GM13977 (cell line): ENCODE data around the gene RNF141.

Source experiments
- DNase-seq: peaks from one replicate; pipeline ENCODE4 v3.0.0; 2012; ENCODE audit warnings: low spot score
- in situ Hi-C: fragments of 300-500 bp; cut with MboI; formaldehyde crosslinking; loops from one replicate; pipeline ENCODE4 v1.12.0; 2022; ENCODE audit warnings: low sequenced_read_pairs, low pct_unique_long_range_greater_than_20kb, mixed read lengths, inconsistent platforms; ENCODE audit not compliant: unreplicated experiment
- TF ChIP-seq, protein P1 (sequence below): IDR thresholded peaks from 2 replicates; pipeline ENCODE4 v1.5.1; 2012; ENCODE audit warnings: mild to moderate bottlenecking, control low read depth; ENCODE audit not compliant: insufficient read depth; ENCODE audit errors: extremely low read depth, missing control alignments

The RNF141 gene

DNA sequence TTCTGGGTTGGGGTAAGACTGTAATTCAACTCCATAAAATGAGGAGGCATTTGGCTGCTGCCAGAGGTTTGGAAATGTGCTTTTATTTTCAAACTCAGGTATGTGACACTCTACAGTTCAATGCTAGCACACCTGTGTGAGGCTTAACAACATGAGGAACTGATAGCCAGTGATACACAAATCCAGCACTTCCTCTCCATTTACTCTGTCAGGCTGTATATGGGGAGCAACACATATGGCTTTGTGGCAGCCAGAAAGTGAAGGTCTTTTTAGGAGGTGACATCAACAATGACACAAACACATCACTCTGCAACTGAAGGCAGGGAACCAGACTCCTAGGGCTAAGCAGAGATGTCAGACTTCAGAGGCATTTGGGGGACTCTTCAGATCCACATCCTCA is 32.0 kb upstream of the RNF141 start:
- in situ Hi-C loops = no loop called here
- TF ChIP-seq, protein P1, sequence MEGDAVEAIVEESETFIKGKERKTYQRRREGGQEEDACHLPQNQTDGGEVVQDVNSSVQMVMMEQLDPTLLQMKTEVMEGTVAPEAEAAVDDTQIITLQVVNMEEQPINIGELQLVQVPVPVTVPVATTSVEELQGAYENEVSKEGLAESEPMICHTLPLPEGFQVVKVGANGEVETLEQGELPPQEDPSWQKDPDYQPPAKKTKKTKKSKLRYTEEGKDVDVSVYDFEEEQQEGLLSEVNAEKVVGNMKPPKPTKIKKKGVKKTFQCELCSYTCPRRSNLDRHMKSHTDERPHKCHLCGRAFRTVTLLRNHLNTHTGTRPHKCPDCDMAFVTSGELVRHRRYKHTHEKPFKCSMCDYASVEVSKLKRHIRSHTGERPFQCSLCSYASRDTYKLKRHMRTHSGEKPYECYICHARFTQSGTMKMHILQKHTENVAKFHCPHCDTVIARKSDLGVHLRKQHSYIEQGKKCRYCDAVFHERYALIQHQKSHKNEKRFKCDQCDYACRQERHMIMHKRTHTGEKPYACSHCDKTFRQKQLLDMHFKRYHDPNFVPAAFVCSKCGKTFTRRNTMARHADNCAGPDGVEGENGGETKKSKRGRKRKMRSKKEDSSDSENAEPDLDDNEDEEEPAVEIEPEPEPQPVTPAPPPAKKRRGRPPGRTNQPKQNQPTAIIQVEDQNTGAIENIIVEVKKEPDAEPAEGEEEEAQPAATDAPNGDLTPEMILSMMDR = no peak
- no peak for DNase-seq

DNA sequence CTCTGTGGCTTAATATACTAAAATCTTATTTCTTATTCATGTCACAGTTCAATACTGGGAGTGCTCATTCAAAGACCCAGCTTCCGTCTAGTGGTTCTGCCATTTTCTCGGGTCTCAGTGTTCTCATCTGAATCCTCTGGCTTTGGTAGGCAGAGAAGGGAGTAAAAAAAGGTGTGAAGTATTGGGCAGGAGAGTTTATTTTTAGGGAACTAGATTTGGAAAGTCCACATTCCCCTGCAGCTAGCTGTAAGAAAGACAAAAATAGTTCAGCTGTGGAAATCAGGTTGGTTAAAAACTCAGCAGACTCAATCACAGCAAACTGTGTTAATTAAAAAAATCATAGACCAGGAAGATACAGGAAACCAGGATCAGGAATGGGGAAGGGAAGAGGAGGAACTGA is 31.5 kb upstream of the RNF141 start:
- in situ Hi-C loops = no loop called here
- TF ChIP-seq, protein P1 = no peak
- no peak for DNase-seq

DNA sequence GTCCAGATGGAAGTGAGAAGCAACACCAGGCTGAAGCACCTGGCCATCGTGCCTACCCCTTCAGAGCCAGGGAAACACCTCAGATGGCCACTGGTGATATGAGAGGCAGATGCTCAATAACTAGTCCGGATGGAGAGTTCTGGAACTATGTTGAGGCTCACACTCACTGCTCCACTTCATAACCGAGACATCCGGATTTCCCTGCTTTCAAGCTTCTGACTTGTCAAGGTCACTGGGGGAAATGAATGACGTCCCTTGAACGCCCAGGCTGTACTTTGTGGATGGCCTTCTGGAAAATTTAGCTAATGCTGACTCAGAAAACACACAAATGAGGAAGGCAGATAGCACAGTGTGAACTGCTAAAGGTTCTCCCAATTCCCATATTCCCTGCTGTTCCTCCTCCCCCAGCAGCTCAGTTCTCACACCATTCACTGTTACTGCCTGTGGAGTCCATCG is 27.5 kb upstream of the RNF141 start, which contains the start of gene LYVE1:
Gene LYVE1 (minus strand): TSS at position 180 of the 456 bp plus-strand sequence. CDS start 133 bp downstream, at position 47.
- in situ Hi-C loops = no loop called here
- TF ChIP-seq, protein P1 = no peak

DNA sequence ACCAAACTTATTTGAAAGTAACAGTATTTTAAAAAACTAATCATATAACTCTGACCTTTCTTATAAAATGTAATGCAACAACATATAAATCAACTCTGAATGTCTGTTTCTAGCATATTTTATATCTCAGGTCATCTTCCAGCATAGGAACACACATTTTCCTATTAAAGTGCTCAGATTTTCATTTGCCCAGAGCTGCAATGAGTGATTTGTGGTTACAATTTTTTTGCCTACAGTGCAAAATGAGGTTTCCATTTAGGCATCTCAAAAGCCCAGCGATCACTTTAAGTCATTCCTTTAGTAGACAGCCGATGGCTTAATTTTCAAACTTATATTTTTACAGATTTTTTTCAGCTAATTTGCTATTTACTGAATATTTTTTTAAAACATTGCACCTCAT is 26.5 kb upstream of the RNF141 start:
- in situ Hi-C loops = no loop called here
- TF ChIP-seq, protein P1 = no peak
- DNase-seq = no peak

More for the DNA sequence above, 27.5 kb upstream of the RNF141 start, which contains the start of gene LYVE1:
- no peak for DNase-seq

DNA sequence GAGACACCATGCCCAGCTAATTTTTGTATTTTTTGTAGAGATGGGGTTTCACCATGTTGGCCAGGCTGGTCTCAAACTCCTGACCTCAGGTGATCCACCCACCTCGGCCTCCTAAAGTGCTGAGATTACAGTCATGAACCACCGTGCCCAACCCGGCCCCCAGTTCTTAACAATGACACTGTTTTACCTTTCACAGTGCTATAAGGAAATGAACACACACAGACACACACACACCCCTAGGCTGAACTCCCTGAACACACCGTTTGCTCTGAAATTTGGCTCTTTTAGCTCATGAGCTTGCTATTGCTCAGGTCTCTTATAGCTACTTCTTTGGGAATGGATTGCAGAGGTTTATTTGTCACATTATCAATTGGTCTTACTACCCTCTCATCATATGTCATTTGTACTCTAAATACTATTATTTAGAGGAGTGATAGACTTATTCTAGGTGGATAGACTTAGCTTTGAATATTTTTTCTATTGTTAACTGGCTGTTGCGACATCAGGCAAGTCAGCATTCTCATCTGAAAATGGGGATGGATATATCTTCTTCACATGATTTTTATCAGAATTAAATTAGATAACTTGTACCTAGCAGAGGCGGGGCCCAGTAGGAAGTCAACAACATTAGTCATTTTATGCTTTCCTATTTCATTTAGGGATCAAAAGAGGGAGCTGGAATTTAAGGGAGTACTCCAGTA is 25.4 kb upstream of the RNF141 start:
- in situ Hi-C loops = no loop called here
- DNase-seq = no peak
- TF ChIP-seq, protein P1 = no peak

DNA sequence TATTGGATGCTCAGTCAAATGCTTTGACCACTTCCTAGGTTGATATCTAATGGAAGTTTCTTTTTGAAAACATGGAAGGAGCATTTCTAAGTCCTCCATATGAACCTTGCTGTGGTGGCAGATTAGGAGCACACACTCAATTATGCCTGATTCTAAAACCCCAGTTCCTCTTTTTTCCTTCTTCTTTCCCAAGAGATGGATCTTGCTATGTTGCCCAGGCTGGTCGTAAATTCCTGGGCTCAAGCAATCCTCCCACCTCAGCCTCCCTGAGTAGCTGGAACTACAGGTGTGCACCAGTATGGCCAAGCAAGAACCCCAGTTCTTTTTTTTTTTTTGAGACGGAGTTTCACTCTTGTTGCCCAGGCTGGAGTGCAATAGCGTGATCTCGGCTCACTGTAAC is 24.5 kb upstream of the RNF141 start:
- no peak for DNase-seq
- in situ Hi-C loops = no loop called here
- TF ChIP-seq, protein P1 = no peak
